ACHN (cell line): ENCODE measurements around the gene RHOXF1.
A peak's percentile ranks its signal among the peaks of the same experiment; 100 is the strongest.
"Not testable (repeated sequence)": the region's sequence is repeated elsewhere in the genome, so short reads cannot be mapped to it uniquely, and the experiment has no call there.

Source experiments
- DNase-seq: peaks from one replicate; pipeline ENCODE4 v3.0.0-alpha.2; 2015
- in situ Hi-C: cut with HindIII; loops from 2 replicates; pipeline ENCODE4 v1.10.0; 2017; ENCODE audit warnings: low sequenced_read_pairs, low pct_ligation_motif_present, low pct_unique_long_range_greater_than_20kb

Gene RHOXF1, protein sequence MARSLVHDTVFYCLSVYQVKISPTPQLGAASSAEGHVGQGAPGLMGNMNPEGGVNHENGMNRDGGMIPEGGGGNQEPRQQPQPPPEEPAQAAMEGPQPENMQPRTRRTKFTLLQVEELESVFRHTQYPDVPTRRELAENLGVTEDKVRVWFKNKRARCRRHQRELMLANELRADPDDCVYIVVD

DNA sequence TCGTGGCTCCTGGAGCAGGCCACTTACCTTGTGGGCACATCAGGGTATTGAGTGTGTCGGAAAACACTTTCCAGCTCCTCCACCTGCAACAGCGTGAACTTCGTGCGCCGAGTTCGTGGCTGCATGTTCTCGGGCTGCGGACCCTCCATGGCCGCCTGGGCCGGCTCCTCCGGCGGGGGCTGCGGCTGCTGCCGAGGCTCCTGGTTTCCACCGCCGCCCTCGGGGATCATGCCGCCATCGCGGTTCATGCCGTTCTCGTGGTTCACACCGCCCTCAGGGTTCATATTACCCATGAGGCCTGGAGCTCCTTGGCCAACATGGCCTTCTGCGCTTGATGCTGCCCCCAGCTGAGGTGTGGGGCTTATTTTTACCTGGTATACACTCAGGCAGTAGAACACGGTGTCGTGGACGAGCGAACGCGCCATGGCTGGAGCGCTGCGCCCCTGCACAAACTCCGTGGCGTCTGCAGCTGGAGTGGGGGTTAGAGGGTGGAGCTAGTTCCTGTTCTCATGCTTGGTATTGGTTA, at the start of gene RHOXF1:
TSS of gene RHOXF1 (minus strand) at position 476 of the 526 bp plus-strand sequence. CDS start at position 425, 51 bp downstream.
- DNase-seq: no peak
- in situ Hi-C loops: no loop called here

DNA sequence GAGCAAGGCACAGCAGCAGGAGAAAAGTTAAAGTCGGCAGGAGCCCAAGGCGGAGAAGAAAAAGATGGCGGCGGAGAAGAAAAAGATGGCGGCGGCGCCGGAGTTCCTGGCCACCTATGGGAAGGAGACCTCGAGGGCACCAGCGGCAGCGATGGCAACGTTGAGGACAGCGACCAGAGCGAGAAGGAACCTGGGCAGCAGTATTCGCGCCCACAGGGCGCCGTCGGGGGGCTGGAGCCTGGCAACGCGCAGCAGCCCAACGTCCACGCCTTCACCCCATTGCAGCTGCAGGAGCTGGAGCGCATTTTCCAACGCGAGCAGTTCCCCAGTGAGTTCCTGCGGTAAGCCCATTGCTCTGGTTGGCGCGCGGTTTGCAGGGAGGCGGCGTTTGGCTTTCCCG, 43.4 kb upstream of the RHOXF1 start:
- in situ Hi-C loops, DNase-seq: not testable (repeated sequence)

DNA sequence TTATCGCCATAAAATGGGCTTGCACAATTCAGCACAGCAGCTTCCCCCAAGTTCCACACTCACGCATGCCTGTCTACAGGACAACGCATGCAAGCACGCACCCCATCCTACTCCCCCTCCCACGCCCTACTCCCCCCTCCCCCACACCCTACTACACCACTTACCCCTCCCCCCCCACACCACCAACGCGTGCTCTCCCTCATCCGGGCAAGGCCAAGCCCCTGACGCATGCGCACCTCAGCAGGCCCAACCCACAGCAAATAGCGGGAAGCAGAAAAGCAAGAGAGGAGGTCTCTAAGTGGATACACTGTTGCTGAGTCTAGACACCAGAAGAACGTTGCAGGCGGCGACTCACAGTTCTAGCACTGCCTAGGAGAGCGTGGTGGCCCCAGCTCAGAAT, 42.6 kb upstream of the RHOXF1 start, which contains the start of gene RHOXF2:
TSS of gene RHOXF2 (plus strand) at position 301 of the 400 bp plus-strand sequence. CDS start 138 bp downstream, outside the sequence.
- in situ Hi-C loops, DNase-seq: not testable (repeated sequence)

DNA sequence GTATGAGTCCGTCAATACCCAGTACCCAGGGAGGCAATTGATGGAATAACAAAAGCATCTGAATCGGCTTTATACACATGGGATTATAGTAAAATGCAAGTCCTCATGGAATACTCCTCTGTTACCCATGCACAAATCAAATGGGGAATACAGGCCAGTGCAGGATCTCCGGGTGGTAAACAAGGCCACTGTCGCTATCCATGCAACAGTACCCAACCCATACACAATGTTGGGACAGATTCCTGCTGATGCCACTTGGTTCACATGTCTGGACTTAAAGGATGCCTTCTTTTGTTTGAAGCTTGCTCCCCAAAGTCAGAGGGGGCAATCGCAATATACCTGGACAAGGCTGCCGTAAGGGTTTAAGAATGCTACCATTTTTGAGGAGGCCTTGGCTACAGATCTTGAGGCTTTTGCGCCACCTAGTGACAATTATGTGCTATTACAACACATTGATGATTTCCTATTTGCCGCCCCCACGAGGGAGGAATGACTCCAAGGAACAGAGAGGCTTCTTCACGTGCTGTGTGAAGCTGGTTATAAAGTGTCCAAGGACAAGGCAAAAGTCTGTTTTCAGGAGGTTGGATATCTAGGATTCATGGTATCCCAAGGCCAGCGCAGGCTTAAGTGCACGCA, 34.5 kb upstream of the RHOXF1 start:
- in situ Hi-C loops, DNase-seq: not testable (repeated sequence)

DNA sequence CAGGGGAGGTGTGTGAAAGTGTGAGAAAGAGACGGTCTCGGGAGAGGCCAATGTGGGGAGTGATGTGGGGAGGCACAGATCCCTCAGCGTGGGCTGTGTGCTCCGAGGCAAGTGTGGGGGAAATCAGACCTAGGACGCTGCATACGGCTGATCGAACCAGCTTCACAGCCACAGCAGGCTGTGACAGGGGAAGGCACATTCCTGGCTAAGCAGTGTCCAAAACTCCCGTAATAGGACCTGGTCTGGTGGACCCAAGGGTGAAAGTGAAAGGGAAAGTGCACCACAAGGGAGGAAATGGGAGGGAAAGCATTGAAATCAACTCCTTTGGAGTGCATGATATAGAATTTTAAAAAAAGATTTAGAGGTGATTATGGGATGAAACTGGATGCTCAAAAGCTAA, 31.8 kb upstream of the RHOXF1 start:
- in situ Hi-C loops: no loop called here
- no peak for DNase-seq

DNA sequence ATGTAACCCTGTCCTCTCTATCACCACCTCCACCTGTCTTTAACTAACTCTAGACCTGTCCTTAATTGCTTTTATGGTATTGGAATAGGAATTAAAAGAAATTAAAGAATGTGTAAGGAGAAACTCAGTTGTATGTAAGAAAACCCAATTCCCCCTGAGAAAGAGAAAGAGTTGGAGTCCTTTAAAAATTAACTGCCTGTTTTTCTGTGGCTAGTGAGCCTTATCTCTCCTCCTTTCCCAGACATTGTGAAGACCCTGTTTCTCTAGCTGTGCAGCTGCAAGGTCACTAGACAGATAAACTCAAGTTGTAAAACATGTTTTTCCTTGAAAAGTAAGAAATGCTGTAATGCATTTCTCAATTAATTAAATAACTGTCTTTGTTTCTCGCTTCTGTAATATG, 30.6 kb upstream of the RHOXF1 start:
- in situ Hi-C loops, DNase-seq: not testable (repeated sequence)

DNA sequence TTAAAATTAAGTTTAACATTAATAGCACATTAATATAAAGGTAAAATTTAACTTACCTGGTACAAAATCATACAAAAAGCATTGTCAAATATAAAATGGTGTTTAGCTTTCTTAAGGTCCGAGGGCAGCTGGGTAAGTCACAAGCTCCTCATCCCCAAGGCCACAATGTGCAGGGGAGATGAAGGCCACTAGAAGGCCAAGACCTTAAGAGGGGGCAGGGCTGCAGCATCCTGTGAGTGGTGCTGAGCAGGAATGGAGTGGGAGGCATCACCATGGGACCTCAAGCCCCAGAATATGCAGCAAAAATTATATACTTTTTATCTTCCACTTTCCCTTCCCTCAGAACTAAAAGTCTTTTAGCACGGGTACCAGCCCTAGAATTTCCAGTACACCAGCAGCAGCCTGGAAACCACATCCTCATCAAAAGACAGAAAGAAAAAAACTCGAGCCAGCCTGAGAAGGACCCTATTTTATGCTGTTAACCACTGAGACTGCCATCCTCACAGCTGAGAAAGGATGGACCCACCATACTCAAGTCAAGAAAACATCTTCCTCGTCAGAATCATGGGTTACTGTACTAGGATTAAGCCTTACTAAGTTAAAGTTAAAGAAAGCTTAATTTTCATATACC, 29.7 kb upstream of the RHOXF1 start:
- no peak for DNase-seq
- in situ Hi-C loops: no loop called here

DNA sequence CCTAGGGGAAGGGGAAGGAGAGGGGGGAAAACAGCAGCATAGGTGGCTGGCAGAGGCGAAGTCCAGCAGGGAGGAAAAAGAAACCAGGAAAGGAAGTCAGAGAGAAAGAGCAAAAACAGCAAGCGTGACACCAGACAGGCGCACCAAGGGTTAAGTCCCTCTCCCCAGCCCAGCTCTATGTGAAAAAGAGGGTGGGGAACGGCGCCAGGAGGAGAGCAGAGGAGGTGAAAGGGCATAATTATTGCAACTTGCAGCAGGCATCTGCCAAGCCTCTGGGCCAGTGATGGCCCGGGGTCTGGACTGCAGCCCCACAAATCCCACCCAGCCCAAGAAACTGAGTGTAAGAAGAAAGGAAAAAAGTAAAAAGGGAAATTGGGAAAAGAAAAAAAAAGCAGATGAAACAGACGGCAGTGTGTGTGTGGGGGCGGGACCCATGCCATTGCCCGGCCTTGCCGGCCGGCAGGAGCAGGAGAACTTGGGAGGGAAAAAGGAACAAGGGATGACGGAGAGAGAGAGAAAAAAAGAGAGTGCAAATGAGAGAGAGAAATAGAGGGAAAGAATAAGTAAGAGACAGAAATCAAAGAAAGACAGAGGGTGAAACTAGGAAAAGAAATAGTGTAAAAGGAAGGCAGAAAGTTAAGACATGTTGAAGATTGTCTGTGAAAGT, 28.6 kb upstream of the RHOXF1 start:
- DNase-seq: no peak
- in situ Hi-C loops: no loop called here

DNA sequence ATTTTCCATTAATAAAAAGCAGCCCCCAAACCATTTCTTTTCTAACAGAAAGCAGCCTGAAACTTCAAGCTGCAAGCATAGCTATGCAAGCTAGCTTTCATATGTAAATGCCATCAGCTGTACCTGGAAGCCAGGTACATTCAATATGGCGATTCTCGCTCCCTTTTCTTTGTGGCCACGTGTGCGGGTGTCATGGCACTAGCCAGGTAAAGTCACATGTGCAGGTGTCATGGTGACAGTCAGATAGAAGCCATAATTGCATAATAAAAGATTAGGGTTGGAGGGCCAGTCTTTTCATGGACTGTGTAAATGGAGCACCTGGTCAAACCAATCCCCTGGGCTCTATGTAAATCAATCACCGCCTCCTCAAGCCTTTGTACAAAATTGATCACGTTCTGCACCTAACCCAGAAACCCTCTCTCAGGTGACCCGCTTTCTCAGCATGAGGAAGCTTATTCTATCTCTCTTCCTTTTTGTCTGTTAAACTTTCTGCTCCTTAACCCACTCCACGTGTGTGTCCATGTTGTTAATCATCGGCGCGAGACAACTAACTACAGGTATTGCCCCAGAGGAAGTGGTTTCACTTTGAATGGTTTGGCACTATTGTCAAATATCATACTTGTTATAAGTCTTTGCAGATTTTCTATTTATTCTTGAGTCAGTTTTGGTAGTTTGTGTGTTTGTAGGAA, 24.7 kb upstream of the RHOXF1 start:
- DNase-seq: no peak

DNA sequence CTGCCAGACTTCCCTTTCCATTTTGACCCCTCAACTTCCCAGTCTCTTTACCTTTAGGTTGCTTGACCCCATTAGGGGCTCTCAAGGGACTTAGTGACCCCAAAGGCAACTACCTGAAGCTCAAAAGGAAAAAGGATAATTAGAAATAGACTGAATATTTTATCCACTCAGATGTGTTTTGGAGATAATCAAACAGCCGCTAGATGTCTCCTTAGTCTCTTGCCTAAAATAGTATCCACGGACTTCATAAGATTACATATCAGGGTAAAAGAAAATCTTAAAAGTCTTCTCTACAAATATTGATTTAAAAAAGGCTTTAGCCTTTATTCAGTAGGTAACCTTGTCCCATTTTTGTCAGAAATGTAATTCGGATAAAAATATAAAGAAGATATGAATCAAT, 21.7 kb upstream of the RHOXF1 start:
- no peak for DNase-seq
- in situ Hi-C loops: no loop called here

More for the DNA sequence above, 24.7 kb upstream of the RHOXF1 start:
- in situ Hi-C loops: no loop called here

DNA sequence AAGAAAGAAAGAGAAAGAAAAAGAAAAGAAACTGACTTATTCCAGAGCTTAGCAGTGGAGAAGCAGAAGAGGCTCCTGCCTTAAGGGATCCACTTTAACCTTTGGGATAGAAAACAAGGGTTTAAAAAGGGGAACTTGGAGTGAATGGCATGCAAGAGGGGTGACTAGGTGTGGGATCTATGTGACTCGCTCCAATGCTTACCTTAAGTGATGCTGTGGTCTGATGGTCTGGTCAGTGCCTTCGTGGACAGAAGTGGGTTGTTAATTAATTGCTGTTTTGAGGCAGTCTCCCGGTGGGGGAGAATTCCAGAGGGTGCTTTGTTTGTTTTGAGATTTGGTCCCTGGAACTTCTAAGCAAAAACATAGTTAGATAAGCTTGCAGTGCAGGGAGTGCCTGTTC, 21.1 kb upstream of the RHOXF1 start:
- in situ Hi-C loops: no loop called here
- no peak for DNase-seq

DNA sequence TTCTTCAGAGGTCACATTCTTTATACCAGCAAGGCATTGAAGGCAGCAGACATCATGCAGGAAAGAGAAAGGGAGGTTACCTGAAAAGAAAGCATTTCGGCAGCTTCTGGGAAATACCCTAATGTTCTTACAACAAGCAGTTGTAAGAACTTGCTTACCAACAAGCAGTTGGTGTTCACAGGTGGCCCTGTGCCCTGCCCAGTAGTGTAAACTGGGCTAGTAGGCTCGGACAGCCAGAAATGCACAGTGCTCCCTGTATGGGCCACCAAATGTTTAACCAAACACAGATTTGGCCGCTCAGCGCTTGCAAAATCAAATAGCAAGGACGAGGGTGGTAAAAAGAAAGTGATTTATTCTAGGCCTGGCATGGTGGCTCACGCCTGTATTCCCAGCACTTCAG, 20.4 kb upstream of the RHOXF1 start:
- DNase-seq: no peak
- in situ Hi-C loops: no loop called here

DNA sequence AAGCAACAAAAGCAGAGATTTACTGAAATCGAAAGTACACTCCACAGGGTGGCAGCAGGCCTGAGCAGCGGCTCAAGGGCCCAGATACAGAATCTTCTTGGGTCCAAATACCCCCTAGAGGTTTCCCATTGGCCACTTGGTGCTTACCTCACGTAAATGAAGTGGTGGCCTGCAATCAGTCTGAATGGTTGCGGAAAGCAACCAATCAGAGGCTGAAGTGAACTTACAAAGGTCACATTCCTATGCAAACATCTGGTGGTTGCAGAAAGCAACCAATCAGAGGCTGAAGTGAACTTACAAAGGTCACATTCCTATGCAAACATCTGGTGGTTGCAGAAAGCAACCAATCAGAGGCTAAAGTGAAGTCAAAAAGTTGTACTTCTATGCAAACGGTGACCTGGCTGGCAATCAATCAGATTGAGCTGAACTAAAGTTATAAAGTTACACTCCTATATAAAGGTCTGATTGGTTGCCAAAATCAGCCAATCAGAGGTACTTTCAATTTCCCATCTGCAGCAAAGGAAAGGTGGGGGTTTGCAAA, 12.7 kb upstream of the RHOXF1 start:
- in situ Hi-C loops, DNase-seq: not testable (repeated sequence)

DNA sequence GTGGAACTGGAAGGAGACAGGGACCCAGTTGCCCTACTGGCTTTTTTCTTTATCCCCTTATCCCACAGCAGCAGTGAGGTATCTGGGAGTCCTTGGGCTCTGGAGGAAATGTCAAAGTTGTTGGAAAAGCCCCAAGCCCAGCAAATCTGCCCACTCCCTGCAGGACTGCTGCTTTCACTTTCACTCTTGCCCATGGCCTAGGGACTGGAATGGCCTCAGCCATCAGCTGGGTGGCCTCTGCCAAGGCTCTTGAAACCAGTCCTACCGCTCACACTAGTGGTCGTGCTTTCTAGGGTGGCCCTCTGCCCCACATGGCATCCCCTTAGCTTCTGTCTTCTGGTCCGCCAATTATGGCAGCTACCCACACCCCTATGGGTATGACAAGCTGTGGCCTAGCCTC, 9.7 kb upstream of the RHOXF1 start:
- in situ Hi-C loops: no loop called here
- DNase-seq: no peak

DNA sequence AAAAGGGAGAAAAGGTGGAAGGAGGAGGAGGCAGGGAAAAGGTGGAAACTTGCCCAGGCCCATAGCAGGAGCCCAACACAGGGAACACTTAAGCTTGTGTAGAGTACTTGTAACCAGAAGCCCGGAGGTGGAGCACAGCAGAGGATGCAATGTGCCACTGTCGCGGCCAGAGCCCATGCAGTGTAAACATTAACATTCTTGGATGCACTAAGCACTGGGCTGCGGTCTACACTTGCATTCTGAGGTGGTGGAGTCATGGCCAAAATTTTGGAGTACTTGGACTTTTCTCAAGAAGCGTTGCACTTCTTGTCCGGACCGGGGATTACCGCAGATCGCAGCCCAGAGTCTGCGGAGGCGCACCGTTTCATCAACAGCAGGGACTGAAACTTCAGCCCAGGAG, 4.5 kb upstream of the RHOXF1 start:
- DNase-seq: peak; percentile 48
- in situ Hi-C loops: no loop called here

DNA sequence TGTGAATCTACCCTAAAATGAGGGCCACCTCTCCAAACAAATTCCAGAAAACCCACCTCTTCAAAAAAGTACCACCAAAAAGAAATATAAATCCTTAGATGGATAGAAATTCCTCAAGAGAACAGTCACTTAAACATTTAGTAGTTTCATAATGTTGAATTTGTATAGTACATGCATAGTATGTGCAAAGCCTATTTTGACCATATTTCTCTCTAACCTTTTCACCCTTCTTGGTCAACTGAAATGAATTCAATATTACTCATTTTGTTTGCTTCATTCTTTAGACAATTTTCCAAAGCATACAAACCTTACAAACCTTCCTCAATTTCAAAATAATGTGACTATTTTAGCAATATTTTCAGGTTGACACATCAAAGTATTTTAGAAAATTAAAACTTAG, 4.1 kb downstream of the RHOXF1 start:
- in situ Hi-C loops: no loop called here
- no peak for DNase-seq

DNA sequence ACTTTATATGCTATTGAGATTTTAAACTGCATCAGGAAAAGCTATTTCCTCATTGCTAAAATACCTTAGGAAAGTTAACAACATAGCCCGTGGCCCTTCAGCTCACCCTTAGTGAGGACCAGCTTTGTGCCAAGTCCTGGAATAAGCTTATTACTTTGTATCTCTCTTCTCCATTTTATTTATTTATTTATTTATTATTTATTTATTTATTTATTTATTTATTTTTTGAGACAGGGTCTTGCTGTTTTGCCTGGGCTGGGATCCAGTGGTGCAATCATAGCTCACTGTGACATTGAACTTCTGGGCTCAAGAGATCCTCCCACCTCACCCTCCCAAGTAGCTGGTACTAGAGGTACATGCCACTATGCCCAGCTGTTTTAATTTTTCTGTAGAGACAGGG, 6.3 kb downstream of the RHOXF1 start:
- in situ Hi-C loops: no loop called here
- no peak for DNase-seq

DNA sequence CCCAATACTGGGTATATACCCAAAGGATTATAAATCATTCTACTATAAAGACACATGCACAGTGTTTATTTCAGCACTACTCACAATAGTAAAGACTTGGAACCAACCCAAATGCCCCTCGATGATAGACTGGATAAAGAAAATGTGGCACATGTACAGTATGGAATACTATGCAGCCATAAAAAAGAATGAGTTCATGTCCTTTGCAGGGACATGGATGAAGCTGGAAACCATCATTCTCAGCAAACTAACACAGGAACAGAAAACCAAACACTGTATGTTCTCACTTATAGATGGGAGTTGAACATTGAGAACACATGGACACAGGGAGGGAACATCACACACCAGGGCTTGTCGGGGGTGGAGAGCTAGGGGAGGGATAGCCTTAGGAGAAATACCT, 11.0 kb downstream of the RHOXF1 start:
- in situ Hi-C loops, DNase-seq: not testable (repeated sequence)
